ENCODE measurements around the gene ZMYM1.

DNA sequence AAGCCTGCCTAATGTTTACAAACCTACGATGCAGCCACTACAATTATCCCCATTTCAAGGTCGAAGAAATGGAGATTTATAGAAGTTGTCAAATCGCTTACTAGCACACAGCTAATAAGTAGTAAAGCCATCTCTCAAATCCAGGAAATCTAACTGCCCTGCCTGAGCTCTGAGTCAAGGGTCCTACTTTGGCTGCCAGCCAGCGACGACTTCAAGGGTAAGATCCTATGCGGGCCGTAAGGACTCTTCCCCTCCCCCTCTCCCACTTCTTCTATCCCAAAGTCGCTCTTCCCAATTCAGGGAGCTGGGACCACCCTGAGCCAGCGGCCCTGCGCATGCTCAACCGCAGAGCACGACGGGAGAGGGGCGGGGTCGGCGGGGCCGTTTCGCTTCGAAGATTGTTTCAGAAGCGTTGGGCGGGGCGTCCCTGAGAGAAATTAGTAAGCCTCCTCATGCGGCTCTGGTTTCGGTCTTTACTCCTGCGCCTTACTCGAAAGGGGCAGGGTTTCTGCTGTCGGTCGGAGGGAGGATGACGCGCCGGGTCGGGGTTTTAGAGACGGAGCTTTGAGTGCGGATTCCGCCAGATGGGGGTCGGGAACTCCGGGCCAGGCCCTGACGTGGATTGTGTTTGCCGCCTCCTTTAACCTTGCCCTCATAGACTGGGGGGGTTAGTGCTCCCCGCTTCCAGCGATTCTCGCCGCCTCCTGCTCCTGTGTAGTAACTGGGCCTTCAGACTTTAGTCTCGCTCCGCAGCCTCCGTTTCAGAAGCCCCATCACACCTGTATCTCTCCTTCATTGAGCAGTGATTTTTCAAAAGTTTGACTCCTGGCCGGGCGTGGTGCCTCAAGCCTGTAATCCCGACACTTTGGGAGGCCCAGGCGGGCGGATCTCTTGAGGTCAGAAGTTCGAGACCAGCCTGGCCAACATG, at the start of gene ZMYM1:
- peak; percentile 84 for TF ChIP-seq POLR2A (IDR thresholded peaks at IDR 0.05; ENCODE audit: low read depth, low read length)
- TF ChIP-seq TAF1 (IDR thresholded peaks at IDR 0.05; ENCODE audit: borderline replicate concordance, low read depth, low read length) = peak; percentile 48; the same call in 1 of the 2 replicates
- TF ChIP-seq POLR2AphosphoS5 (IDR thresholded peaks at IDR 0.05; ENCODE audit: low read depth, low read length) = peak; percentile 74

Measured in GM12892 (cell line).